ENCODE data around the gene DCAF11.
A peak's percentile ranks its signal among the peaks of the same experiment; 100 is the strongest.
"Not testable (repeated sequence)": the region's sequence is repeated elsewhere in the genome, so short reads cannot be mapped to it uniquely, and the experiment has no call there.

DCAF11 gene

GRCh38 chr14:24098229-24098926 is 16.2 kb upstream of the DCAF11 start:
- DNase-seq, result no peak

GRCh38 chr14:24098927-24099813 is 15.4 kb upstream of the DCAF11 start:
- DNase-seq, result no peak

GRCh38 chr14:24100197-24100981 is 14.2 kb upstream of the DCAF11 start:
- DNase-seq, result no peak

- DNase-seq, result no peak
Observed at GRCh38 chr14:24100982-24101494, 13.5 kb upstream of the DCAF11 start.

GRCh38 chr14:24102357-24103048 is 12.1 kb upstream of the DCAF11 start:
- DNase-seq, result no peak

GRCh38 chr14:24103451-24103850 is 11.1 kb upstream of the DCAF11 start:
- DNase-seq, result no peak

- not testable (repeated sequence) for DNase-seq
Observed at GRCh38 chr14:24105609-24106239, 8.9 kb upstream of the DCAF11 start.

- no peak for DNase-seq
Observed at GRCh38 chr14:24106672-24107271, 7.8 kb upstream of the DCAF11 start.

GRCh38 chr14:24108336-24108874 is 6.2 kb upstream of the DCAF11 start:
- DNase-seq, result no peak

- DNase-seq, result no peak
Observed at GRCh38 chr14:24110060-24110459, 4.5 kb upstream of the DCAF11 start.

- no peak for DNase-seq
Observed at GRCh38 chr14:24110523-24110922, 4.1 kb upstream of the DCAF11 start.

GRCh38 chr14:24113379-24113800 is 1.2 kb upstream of the DCAF11 start:
- DNase-seq, result no peak

GRCh38 chr14:24113801-24114531 is 611 bp upstream of the DCAF11 start:
- peak; percentile 80 for DNase-seq

GRCh38 chr14:24115422-24116127 is 998 bp downstream of the DCAF11 start:
- no peak for DNase-seq

- no peak for DNase-seq
Observed at GRCh38 chr14:24116128-24116814, 1.7 kb downstream of the DCAF11 start.

- no peak for DNase-seq
Observed at GRCh38 chr14:24117179-24117578, 2.6 kb downstream of the DCAF11 start.

- DNase-seq, result no peak
Observed at GRCh38 chr14:24119691-24120090, 5.1 kb downstream of the DCAF11 start.

- DNase-seq, result no peak
Observed at GRCh38 chr14:24121210-24121609, 6.6 kb downstream of the DCAF11 start.

GRCh38 chr14:24122416-24122815 is 7.8 kb downstream of the DCAF11 start:
- no peak for DNase-seq
